ENCODE results near the gene AAMDC.

The AAMDC gene

DNA sequence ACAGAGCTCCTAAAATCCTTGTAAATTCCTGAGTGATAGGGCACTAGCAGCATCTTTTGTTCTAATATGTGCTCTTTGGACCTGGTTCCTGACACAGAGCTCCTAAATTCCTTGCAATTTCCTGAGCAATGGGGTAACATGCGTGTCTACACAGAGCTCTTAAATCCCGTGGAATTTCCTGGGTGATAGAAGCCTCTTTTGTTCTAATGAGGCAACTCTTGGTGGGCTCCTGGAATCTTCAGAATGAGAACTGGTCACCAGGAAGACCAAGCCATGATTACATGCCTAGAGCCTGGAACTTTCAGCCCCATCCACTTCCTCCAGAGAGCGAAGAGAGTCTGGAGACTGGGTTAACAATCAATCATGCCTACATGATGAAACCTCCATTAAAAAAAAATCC is 19.5 kb upstream of the AAMDC start:
- Histone ChIP-seq H3K27ac (ENCODE audit: poor library complexity, severe bottlenecking) (no peak overlapping the region), H3K9me3 (ENCODE audit: severe bottlenecking) (no peaks in the 10 kb centered on the region), H3K4me3 (ENCODE audit: severe bottlenecking) (no peak overlapping the region), H3K36me3 (ENCODE audit: low read depth) (no peaks in the 10 kb centered on the region), H3K4me1 (ENCODE audit: insufficient read depth, poor library complexity, severe bottlenecking) (peaks cover 3% of the 10 kb centered on the region), H3K27me3 (ENCODE audit: insufficient read depth, poor library complexity, severe bottlenecking) (no peaks in the 10 kb centered on the region)
- TF ChIP-seq CTCF (IDR thresholded peaks at IDR 0.05; ENCODE audit: poor library complexity, severe bottlenecking): no peak
- no peak for ATAC-seq (ENCODE audit: low read depth)
- no peak for DNase-seq (ENCODE audit: low spot score)

DNA sequence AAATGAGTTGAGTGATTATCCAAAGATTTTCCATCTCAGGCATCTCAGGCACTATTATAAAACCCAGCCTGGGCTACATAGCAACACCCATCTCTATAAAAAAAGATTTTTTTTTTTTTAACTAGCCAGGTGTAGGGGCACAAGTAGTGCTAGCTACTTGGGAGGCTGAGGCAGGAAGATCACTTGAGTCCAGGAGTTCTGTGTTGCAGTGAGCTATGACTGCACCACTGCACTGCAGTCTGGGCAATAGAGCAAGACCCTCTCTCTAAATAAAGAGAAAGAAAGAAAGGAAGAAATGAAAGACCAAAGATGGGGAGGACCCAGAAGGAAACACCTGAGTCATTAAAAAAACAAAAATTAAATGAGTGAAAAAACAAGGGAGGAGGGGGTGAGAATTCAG is 14.5 kb upstream of the AAMDC start:
- Histone ChIP-seq H3K27ac (ENCODE audit: poor library complexity, severe bottlenecking) (no peak overlapping the region), H3K4me3 (ENCODE audit: severe bottlenecking) (no peak overlapping the region), H3K27me3 (ENCODE audit: insufficient read depth, poor library complexity, severe bottlenecking) (no peaks in the 10 kb centered on the region), H3K4me1 (ENCODE audit: insufficient read depth, poor library complexity, severe bottlenecking) (peaks cover 3% of the 10 kb centered on the region), H3K9me3 (ENCODE audit: severe bottlenecking) (no peaks in the 10 kb centered on the region), H3K36me3 (ENCODE audit: low read depth) (peaks cover 5% of the 10 kb centered on the region; the same call in 1 of the 2 replicates)
- ATAC-seq (ENCODE audit: low read depth) (no peak), DNase-seq (ENCODE audit: low spot score) (no peak)
- TF ChIP-seq CTCF (IDR thresholded peaks at IDR 0.05; ENCODE audit: poor library complexity, severe bottlenecking): no peak

GRCh38 chr11:77806993-77807392 is 14.0 kb upstream of the AAMDC start:
- Histone ChIP-seq H3K4me1 (ENCODE audit: insufficient read depth, poor library complexity, severe bottlenecking) (peaks cover 3% of the 10 kb centered on the region), H3K27ac (ENCODE audit: poor library complexity, severe bottlenecking) (no peak overlapping the region), H3K9me3 (ENCODE audit: severe bottlenecking) (no peaks in the 10 kb centered on the region), H3K4me3 (ENCODE audit: severe bottlenecking) (no peak overlapping the region), H3K27me3 (ENCODE audit: insufficient read depth, poor library complexity, severe bottlenecking) (no peaks in the 10 kb centered on the region), H3K36me3 (ENCODE audit: low read depth) (peaks cover 9% of the 10 kb centered on the region)
- ATAC-seq (ENCODE audit: low read depth) (no peak), DNase-seq (ENCODE audit: low spot score) (no peak)
- TF ChIP-seq CTCF (IDR thresholded peaks at IDR 0.05; ENCODE audit: poor library complexity, severe bottlenecking): no peak

- Histone ChIP-seq H3K36me3 (ENCODE audit: low read depth) (peaks cover 28% of the 10 kb centered on the region), H3K27ac (ENCODE audit: poor library complexity, severe bottlenecking) (no peak overlapping the region), H3K9me3 (ENCODE audit: severe bottlenecking) (no peaks in the 10 kb centered on the region), H3K4me3 (ENCODE audit: severe bottlenecking) (no peak overlapping the region), H3K27me3 (ENCODE audit: insufficient read depth, poor library complexity, severe bottlenecking) (no peaks in the 10 kb centered on the region), H3K4me1 (ENCODE audit: insufficient read depth, poor library complexity, severe bottlenecking) (no peaks in the 10 kb centered on the region)
- TF ChIP-seq CTCF (IDR thresholded peaks at IDR 0.05; ENCODE audit: poor library complexity, severe bottlenecking): no peak
- DNase-seq (ENCODE audit: low spot score): no peak
- ATAC-seq (ENCODE audit: low read depth): no peak
Observed at GRCh38 chr11:77813256-77813655, 7.7 kb upstream of the AAMDC start.

- Histone ChIP-seq H3K36me3 (ENCODE audit: low read depth) (peaks cover 26% of the 10 kb centered on the region), H3K4me1 (ENCODE audit: insufficient read depth, poor library complexity, severe bottlenecking) (peaks cover 4% of the 10 kb centered on the region)
- ATAC-seq (ENCODE audit: low read depth): no peak
Observed at GRCh38 chr11:77814848-77815247, 6.1 kb upstream of the AAMDC start.

More at GRCh38 chr11:77814848-77815247, 6.1 kb upstream of the AAMDC start:
- H3K27me3 ChIP-seq (ENCODE audit: insufficient read depth, poor library complexity, severe bottlenecking): no peaks in the 10 kb centered on the region
- TF ChIP-seq CTCF (IDR thresholded peaks at IDR 0.05; ENCODE audit: poor library complexity, severe bottlenecking): no peak
- no peaks in the 10 kb centered on the region for H3K9me3 ChIP-seq (ENCODE audit: severe bottlenecking)
- no peak for DNase-seq (ENCODE audit: low spot score)
- H3K27ac ChIP-seq (ENCODE audit: poor library complexity, severe bottlenecking): no peak overlapping the region
- no peak overlapping the region for H3K4me3 ChIP-seq (ENCODE audit: severe bottlenecking)

Measured in RWPE2 (cell line).